Uterus (tissue), 2 donors: Measurements from ENCODE around the gene SNRNP25.

Experiments used
- CTCF ChIP-seq, 4 experiments: fragments of 200-600 bp in 2 of 4; fragments of 450-650 bp in 2 of 4; sonication (generic) in 2 of 4; IDR thresholded peaks; one replicate each; pipeline ENCODE4 v1.5.1; 2016 to 2019; ENCODE audit warnings: antibody characterized with exemption in 4 of 4, mild to moderate bottlenecking in 2 of 4, moderate library complexity in 1 of 4
- POLR2A ChIP-seq, 2 donors: fragments of 450-650 bp; IDR thresholded peaks; one replicate each; pipeline ENCODE4 v1.6.1; 2016; ENCODE audit warnings: antibody characterized with exemption in 2 of 2, mild to moderate bottlenecking in 1 of 2, moderate library complexity in 1 of 2

DNA sequence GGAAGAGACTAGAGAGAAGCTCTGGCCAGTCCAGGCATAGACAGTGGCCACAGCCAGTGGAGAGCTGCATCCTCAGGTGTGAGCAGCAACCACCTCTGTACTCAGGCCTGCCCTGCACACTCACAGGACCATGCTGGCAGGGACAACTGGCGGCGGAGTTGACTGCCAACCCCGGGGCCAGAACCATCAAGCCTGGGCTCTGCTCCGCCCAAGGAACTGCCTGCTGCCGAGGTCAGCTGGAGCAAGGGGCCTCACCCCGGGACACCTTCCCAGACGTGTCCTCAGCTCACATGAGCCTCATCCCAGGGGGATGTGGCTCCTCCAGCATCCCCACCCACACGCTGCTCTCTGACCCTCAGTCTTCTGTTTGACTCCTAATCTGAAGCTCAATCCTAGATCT, 15.6 kb downstream of the SNRNP25 start:
- TF ChIP-seq CTCF (IDR thresholded peaks at IDR 0.05) (no peak), POLR2A (IDR thresholded peaks at IDR 0.05) (no peak)
